GM12878 (cell line): ENCODE results near the gene FBXL17. TPM values are rescaled to one million over a fixed set of nuclear protein-coding genes. Genes with fewer than 3 reads are reported as not detected.

ENCODE experiments used
- ATAC-seq: fragments of 200-7000 bp; cut with Tn5 transposase; 3 replicates; pipeline ENCODE4 v1.9.1; 2020; ENCODE audit warnings: mild to moderate bottlenecking, moderate library complexity
- Bru-seq: library from RNA; stranded (reverse); fragments of 400-500 nt; gene quantifications from one replicate; lab custom pipeline; 2021; lab: Mats Ljungman, UMichigan
- BruChase-seq, 2 experiments: library from RNA; stranded (reverse); fragments of 400-500 nt; gene quantifications; one replicate each; lab custom pipeline; 2021; lab: Mats Ljungman, UMichigan
- BruUV-seq: library from RNA; stranded (reverse); fragments of 400-500 nt; replicated peaks from 2 replicates; lab custom pipeline; 2021; lab: Mats Ljungman, UMichigan
- CTCF ChIA-PET: fragments of 300-600 bp; sonication (Branson Sonifier 250); formaldehyde crosslinking; extraction: SDS; loops from one replicate; lab custom pipeline; 2021; ENCODE audit warnings: inconsistent platforms; lab: Yijun Ruan, JAX
- POLR2A ChIA-PET: fragments of 350-600 bp; formaldehyde crosslinking; extraction: SDS; loops from one replicate; lab custom pipeline; 2021; ENCODE audit warnings: inconsistent platforms; lab: Charles Lee
- RAD21 ChIA-PET: fragments of 300-600 bp; sonication (Branson Sonifier 250); formaldehyde crosslinking; loops from one replicate; lab custom pipeline; 2023; ENCODE audit warnings: antibody characterized with exemption; ENCODE audit not compliant: unreplicated experiment; lab: Charles Lee
- SMC1A ChIA-PET: fragments of 300-600 bp; sonication (Branson Sonifier 250); formaldehyde crosslinking; loops from one replicate; lab custom pipeline; 2023; ENCODE audit not compliant: unreplicated experiment, uncharacterized antibody; lab: Charles Lee
- DNase-seq: peaks from one replicate; pipeline ENCODE4 v3.0.0-alpha.2; 2011; ENCODE audit warnings: low read depth, low spot score
- FAIRE-seq: peaks from 3 replicates; lab custom pipeline; 2011; peaks lifted over from hg19 to GRCh38; lab: Jason Lieb, UNC
- H2AFZ ChIP-seq: 2 replicates; pipeline ENCODE4 v1.6.0; 2011; ENCODE audit warnings: low read depth, low read length, control low read depth; ENCODE audit not compliant: control insufficient read depth
- H3K27ac ChIP-seq: 2 replicates; pipeline ENCODE4 v1.5.1; 2011; ENCODE audit warnings: control low read depth; ENCODE audit not compliant: control insufficient read depth, insufficient read depth
- H3K27me3 ChIP-seq, 2 experiments: replicated peaks in 1 of 2; 2 replicates each; pipeline versions ENCODE4 v1.6.0 to v1.6.1; 2011; ENCODE audit warnings: low read length in 1 of 2; ENCODE audit not compliant: control insufficient read depth in 2 of 2, insufficient read depth in 2 of 2
- H3K36me3 ChIP-seq, 2 experiments: 2 replicates each; pipeline ENCODE4 v1.5.1; 2011; ENCODE audit warnings: low read length in 1 of 2; ENCODE audit not compliant: control insufficient read depth in 2 of 2, insufficient read depth in 2 of 2
- H3K4me1 ChIP-seq: 2 replicates; pipeline ENCODE4 v1.6.1; 2011; ENCODE audit warnings: mild to moderate bottlenecking, low read length, moderate library complexity, mixed read lengths; ENCODE audit not compliant: control insufficient read depth, insufficient read depth
- H3K4me2 ChIP-seq: 2 replicates; pipeline ENCODE4 v1.6.0; 2011; ENCODE audit warnings: control low read depth; ENCODE audit not compliant: control insufficient read depth, insufficient read depth
- H3K4me3 ChIP-seq: fragments of 200-600 bp; sonication (generic); 2 replicates; pipeline ENCODE4 v1.5.1; 2016
- H3K79me2 ChIP-seq: 2 replicates; pipeline ENCODE4 v1.6.0; 2011; ENCODE audit warnings: low read length; ENCODE audit not compliant: control insufficient read depth, insufficient read depth
- H3K9ac ChIP-seq: 2 replicates; pipeline ENCODE4 v1.8.0; 2011; ENCODE audit warnings: low read length, control low read depth, mixed read lengths; ENCODE audit not compliant: control insufficient read depth, insufficient read depth
- H3K9me3 ChIP-seq: replicated peaks from 3 replicates; pipeline ENCODE4 v1.5.1; 2011; ENCODE audit warnings: mild to moderate bottlenecking, low read length; ENCODE audit not compliant: control insufficient read depth, insufficient read depth
- H4K20me1 ChIP-seq: 2 replicates; pipeline ENCODE4 v1.6.0; 2011; ENCODE audit not compliant: control insufficient read depth, insufficient read depth
- BACH1 ChIP-seq: fragments of 450-650 bp; IDR thresholded peaks from 2 replicates; pipeline ENCODE4 v1.6.1; 2017; ENCODE audit warnings: mild to moderate bottlenecking, borderline replicate concordance
- CBX3 ChIP-seq: fragments of 200-600 bp; sonication (generic); IDR thresholded peaks from 2 replicates; pipeline ENCODE4 v1.6.1; 2016; ENCODE audit warnings: low read depth, borderline replicate concordance
- CEBPB ChIP-seq, 2 experiments: fragments of 150-350 bp in 1 of 2; IDR thresholded peaks; 2 replicates each; pipeline ENCODE4 v1.6.1; 2012 to 2014; ENCODE audit warnings: low read depth in 2 of 2, low read length in 2 of 2, borderline replicate concordance in 1 of 2, inconsistent platforms in 1 of 2
- CREM ChIP-seq: IDR thresholded peaks from 2 replicates; pipeline ENCODE4 v1.6.1; 2014; ENCODE audit warnings: antibody characterized with exemption, low read depth
- ESRRA ChIP-seq: IDR thresholded peaks from 2 replicates; pipeline ENCODE4 v1.6.1; 2012; ENCODE audit warnings: mild to moderate bottlenecking, low read length, improper control_type of control experiment
- HCFC1 ChIP-seq: fragments of 150-350 bp; IDR thresholded peaks from 2 replicates; pipeline ENCODE4 v1.6.1; 2014; ENCODE audit warnings: low read length
- HDAC2 ChIP-seq: fragments of 200-600 bp; sonication (generic); IDR thresholded peaks from 2 replicates; pipeline ENCODE4 v1.6.1; 2017
- HDAC6 ChIP-seq: fragments of 200-600 bp; sonication (generic); IDR thresholded peaks from one replicate; pipeline ENCODE4 v1.8.0; 2017; ENCODE audit warnings: antibody characterized with exemption; ENCODE audit not compliant: unreplicated experiment
- IRF4 ChIP-seq: IDR thresholded peaks from 2 replicates; pipeline ENCODE4 v1.6.1; 2011; ENCODE audit warnings: low read depth, low read length
- POLR2A ChIP-seq: IDR thresholded peaks from 2 replicates; pipeline ENCODE4 v1.6.1; 2011; ENCODE audit warnings: low read depth, mild to moderate bottlenecking, low read length
- RAD21 ChIP-seq: IDR thresholded peaks from 2 replicates; pipeline ENCODE4 v1.6.1; 2011; ENCODE audit warnings: mild to moderate bottlenecking, low read depth, low read length, moderate library complexity; ENCODE audit not compliant: insufficient read depth
- RBBP5 ChIP-seq: fragments of 200-600 bp; sonication (generic); conservative IDR thresholded peaks from 2 replicates; pipeline ENCODE4 v1.6.1; 2016
- RUNX3 ChIP-seq: IDR thresholded peaks from 2 replicates; pipeline ENCODE4 v1.6.1; 2012; ENCODE audit warnings: low read length, inconsistent platforms
- SIN3A ChIP-seq: IDR thresholded peaks from 2 replicates; pipeline ENCODE4 v1.6.1; 2012; ENCODE audit warnings: low read depth, low read length, improper control_type of control experiment
- SMC3 ChIP-seq: IDR thresholded peaks from 2 replicates; pipeline ENCODE4 v1.6.1; 2011; ENCODE audit warnings: low read length, improper control_type of control experiment, borderline replicate concordance
- TCF7 ChIP-seq: IDR thresholded peaks from 2 replicates; pipeline ENCODE4 v1.6.1; 2014; ENCODE audit warnings: antibody characterized with exemption, borderline replicate concordance
- ZNF217 ChIP-seq: fragments of 450-650 bp; IDR thresholded peaks from 2 replicates; pipeline ENCODE4 v1.6.1; 2017; ENCODE audit warnings: antibody characterized with exemption, mild to moderate bottlenecking
- ZNF24 ChIP-seq: fragments of 450-650 bp; IDR thresholded peaks from 2 replicates; pipeline ENCODE4 v1.6.1; 2017; ENCODE audit warnings: antibody characterized with exemption, mild to moderate bottlenecking
- ZSCAN29 ChIP-seq: fragments of 450-650 bp; IDR thresholded peaks from 2 replicates; pipeline ENCODE4 v1.6.1; 2017; ENCODE audit warnings: mild to moderate bottlenecking, moderate library complexity
- WGBS: methylation state at CpG from one replicate; pipeline ENCODE4 v1.1.6; 2016; ENCODE audit warnings: low lambda C conversion rate; ENCODE audit not compliant: insufficient replicate concordance, insufficient coverage; ENCODE audit errors: missing lambda C conversion rate; 5-methylcytosine and 5-hydroxymethylcytosine counted together
- in situ Hi-C: fragments of 300-500 bp; cut with MboI; formaldehyde crosslinking; loops from 9 replicates; pipeline ENCODE4 v1.14.3; 2018; ENCODE audit warnings: mixed read lengths
- intact Hi-C: fragments of 100-400 bp; cut with micrococcal nuclease; formaldehyde crosslinking; loops from one replicate; pipeline ENCODE4 v1.14.2; 2022; ENCODE audit not compliant: unreplicated experiment
- long read RNA-seq, 2 experiments: library from polyadenylated mRNA; unstranded; transcript quantifications; one replicate each; pipeline ENCODE4 v2.0.0, GENCODE V29; 2019 to 2020
- polyA minus RNA-seq, 3 experiments: library from RNA; depleted of rRNA, polyadenylated mRNA; stranded (reverse); fragments of >200 nt; gene quantifications; 2 replicates each; pipeline ENCODE4 v1.2.3, GENCODE V29; 2011
- polyA plus RNA-seq, 11 experiments: library from polyadenylated mRNA; depleted of rRNA in 4 of 11; unstranded in 6 of 11; stranded (reverse) in 5 of 11; fragments of >200 nt; fragmentation: Nextera tagmentation in 4 of 11; fragmentation: Illumina TruSeq in 1 of 11; extraction: Ambion mirVana in 4 of 11; extraction: Trizol in 1 of 11; gene quantifications; 1 replicate in 1 of 11; 2 replicates in 10 of 11; pipeline versions ENCODE4 v1.2.1 to v1.2.3, GENCODE V29; 2011 to 2016; ENCODE audit warnings: inconsistent platforms in 2 of 11, missing spikeins in 2 of 11, low read depth in 1 of 11
- total RNA-seq, 4 experiments: library from RNA; depleted of rRNA in 3 of 4; stranded (reverse); fragments of >200 nt in 3 of 4; fragmentation: Illumina TruSeq in 1 of 4; extraction: Trizol in 1 of 4; gene quantifications; 2 replicates each; pipeline versions ENCODE4 v1.2.1 to v1.2.3, GENCODE V29; 2013 to 2021
- TF ChIP-seq, protein P1 (sequence below): fragments of 450-650 bp; IDR thresholded peaks from 2 replicates; pipeline ENCODE4 v1.6.1; 2017; ENCODE audit warnings: low read depth, mild to moderate bottlenecking, moderate library complexity

The FBXL17 gene
- 39.5 and 42.4 TPM in 2 replicates for total RNA-seq (2013; cell fraction: nucleolus; rRNA removed)
- total RNA-seq (2014; rRNA removed): 3.8 and 7.3 TPM in 2 replicates
- 7.2 and 7.5 TPM in 2 replicates for total RNA-seq (2014; rRNA removed; fragmentation: Illumina TruSeq; extraction: Trizol)
- 8.4 and 9.0 TPM in 2 replicates for total RNA-seq (2021)
- 3.1 TPM for polyA plus RNA-seq (2011; ENCODE audit: low read depth)
- 6.3 and 8.1 TPM in 2 replicates for polyA plus RNA-seq (2011; rRNA removed)
- polyA plus RNA-seq (2011; cell fraction: cytosol; rRNA removed): 2.7 and 3.3 TPM in 2 replicates
- 6.8 and 7.3 TPM in 2 replicates for polyA plus RNA-seq (2011; cell fraction: nucleus; rRNA removed)
- polyA plus RNA-seq (2012): 5.6 TPM in 2 replicates
- polyA plus RNA-seq (2014; fragmentation: Illumina TruSeq; extraction: Trizol): 4.8 and 6.8 TPM in 2 replicates
- 1 to 10 TPM in 1 of 2 experiments, under 1 TPM in 1; 0.88 to 2.1 TPM for polyA plus RNA-seq (2014; fragmentation: Nextera tagmentation; extraction: Ambion mirVana)
- 2.4 and 4.1 TPM in 2 replicates for polyA plus RNA-seq (2014; rRNA removed)
- 1 to 10 TPM; 1.4 to 2.3 TPM for polyA plus RNA-seq (2016; fragmentation: Nextera tagmentation; extraction: Ambion mirVana)
- 16.1 and 23.0 TPM in 2 replicates for polyA minus RNA-seq (2011; rRNA and poly(A)+ RNA removed)
- 4.5 and 8.5 TPM in 2 replicates for polyA minus RNA-seq (2011; cell fraction: cytosol; rRNA and poly(A)+ RNA removed)
- polyA minus RNA-seq (2011; cell fraction: nucleus; rRNA and poly(A)+ RNA removed): 43.4 and 79.5 TPM in 2 replicates
- percentile 60 among the genes with signal in this experiment for Bru-seq, nascent RNA
- BruChase-seq, experiment 1, labeled RNA remaining after a 6-hour chase: percentile 64 among the genes with signal in this experiment
- BruChase-seq, experiment 2, labeled RNA remaining after a 2-hour chase: percentile 66 among the genes with signal in this experiment
- long read RNA-seq, experiment 1: 0 reads
- long read RNA-seq, experiment 2, partial matches to known transcripts: 0 of 12 reads
- long read RNA-seq, experiment 2, other reads (novel, unspliced or antisense): 12 of 12 reads

DNA sequence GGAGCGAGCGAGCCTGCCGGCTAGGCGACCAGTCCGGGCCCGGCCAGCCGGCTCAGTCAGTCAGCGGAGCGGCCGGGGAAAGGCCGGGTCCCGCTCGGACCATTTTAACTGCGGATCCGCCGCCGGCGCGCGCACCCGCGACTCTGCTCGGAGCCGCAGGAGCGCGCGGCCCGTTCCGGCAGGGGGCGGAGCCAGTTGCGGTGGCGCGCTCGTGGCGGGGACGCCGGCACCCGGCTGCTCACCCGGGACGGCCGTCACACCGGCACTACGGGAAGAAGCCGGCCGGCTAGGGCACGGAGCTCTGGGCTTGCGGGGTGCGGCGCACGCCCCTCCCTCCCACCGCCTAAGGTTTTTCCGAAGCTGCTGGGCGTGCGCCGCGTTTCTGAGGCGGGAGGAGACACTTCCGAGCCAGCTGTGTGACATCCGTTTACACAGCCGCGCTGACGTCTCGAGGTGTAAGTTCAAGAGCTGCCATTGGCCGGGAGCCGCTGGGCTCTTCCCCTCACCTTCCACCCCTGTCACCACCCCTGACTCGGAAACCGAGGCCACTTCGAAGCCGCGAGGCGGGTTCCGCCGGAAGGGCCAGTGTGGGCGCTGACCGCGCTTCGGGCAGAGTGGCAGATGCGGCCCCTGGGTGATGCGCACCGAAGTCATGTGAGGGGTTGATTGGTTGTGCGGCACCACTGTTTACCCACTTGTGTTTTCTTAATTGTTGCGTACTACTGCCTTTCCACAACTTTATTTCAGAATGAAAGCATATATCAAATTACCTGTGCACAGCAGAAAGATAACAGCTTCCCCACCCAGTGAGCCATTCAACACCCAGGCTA lies at the start of gene FBXL17:
Gene FBXL17, minus strand, starts transcription at position 145 of the 830 bp plus-strand sequence.
- H3K4me3 ChIP-seq: peak within 1 kb of the TSS; percentile 76
- BruUV-seq: no TSS peak
- H3K27ac ChIP-seq: peak within 1 kb of the TSS; percentile 94
- intact Hi-C loops (loop anchor here (5.0 to 10.0 kb wide), 3 partner anchors 140 to 1313 kb away; no protein-coding TSS in a partner anchor), in situ Hi-C loops (no loop called here)
- CTCF ChIA-PET: interaction anchor here (1.0 to 2.4 kb wide), 4 partner anchors 8 to 572 kb away, joined by 3 to 8 read pairs (median 4); no protein-coding TSS in a partner anchor
- H2AFZ ChIP-seq: peak within 1 kb of the TSS; percentile 91
- peaks cover 26% of the 10 kb centered on the region for H3K79me2 ChIP-seq
- FAIRE-seq (peak; percentile 65), DNase-seq (peak; percentile 73), ATAC-seq (peak; percentile 82)
- POLR2A ChIA-PET: interaction anchor here (0.6 to 1.2 kb wide), 4 partner anchors 12 to 1307 kb away, joined by 3 to 8 read pairs (median 5); no protein-coding TSS in a partner anchor
- H3K9ac ChIP-seq: peak within 1 kb of the TSS; percentile 94
- no peaks in the 10 kb centered on the region; the same call in 2 of the 3 replicates for H3K9me3 ChIP-seq
- SMC1A ChIA-PET: interaction anchor here (0.9 to 1.6 kb wide), 6 partner anchors 10 to 139 kb away, joined by 3 to 8 read pairs (median 4); no protein-coding TSS in a partner anchor
- 0 out of 2 replicates have a peak, but pooled peaks cover 2% of the 10 kb centered on the region for H3K4me1 ChIP-seq
- no peaks in the 10 kb centered on the region for H4K20me1 ChIP-seq
- H3K4me2 ChIP-seq: peak within 1 kb of the TSS; percentile 96
- H3K36me3 ChIP-seq: no peaks in the 10 kb centered on the region
- no peaks in the 10 kb centered on the region for H3K27me3 ChIP-seq
- under 1% methylated on average over 76 of the region's 82 CpGs for WGBS
- RAD21 ChIA-PET: interaction anchor here (1.2 to 1.7 kb wide), 2 partner anchors 16 to 122 kb away, joined by 3 to 11 read pairs; no protein-coding TSS in a partner anchor
- TF ChIP-seq IRF4 (peak; percentile 41; the same call in 1 of the 2 replicates), POLR2A (peak; percentile 91), ZNF24 (no peak), ZNF217 (no peak; the same call in 1 of the 2 replicates), HDAC2 (no peak), TCF7 (peak; percentile 36; the same call in 1 of the 2 replicates), SIN3A (no peak), CREM (peak; percentile 90), CBX3 (no peak), RBBP5 (0 out of 2 replicates have a peak, but pooled peaks have one; percentile 18), RUNX3 (peak; percentile 86), HCFC1 (peak; percentile 55), RAD21 (no peak), ESRRA (no peak), ZSCAN29 (no peak; the same call in 1 of the 2 replicates), BACH1 (peak; percentile 82), SMC3 (no peak), CEBPB (IDR thresholded peaks at IDR 0.05; ENCODE audit: borderline replicate concordance in 1 of 2, low read depth in 2 of 2, low read length in 2 of 2) (0 out of 4 replicates have a peak, but pooled peaks of 1 of the 2 experiments have one; percentile 12), HDAC6 (peak; percentile 7)
- TF ChIP-seq, protein P1, sequence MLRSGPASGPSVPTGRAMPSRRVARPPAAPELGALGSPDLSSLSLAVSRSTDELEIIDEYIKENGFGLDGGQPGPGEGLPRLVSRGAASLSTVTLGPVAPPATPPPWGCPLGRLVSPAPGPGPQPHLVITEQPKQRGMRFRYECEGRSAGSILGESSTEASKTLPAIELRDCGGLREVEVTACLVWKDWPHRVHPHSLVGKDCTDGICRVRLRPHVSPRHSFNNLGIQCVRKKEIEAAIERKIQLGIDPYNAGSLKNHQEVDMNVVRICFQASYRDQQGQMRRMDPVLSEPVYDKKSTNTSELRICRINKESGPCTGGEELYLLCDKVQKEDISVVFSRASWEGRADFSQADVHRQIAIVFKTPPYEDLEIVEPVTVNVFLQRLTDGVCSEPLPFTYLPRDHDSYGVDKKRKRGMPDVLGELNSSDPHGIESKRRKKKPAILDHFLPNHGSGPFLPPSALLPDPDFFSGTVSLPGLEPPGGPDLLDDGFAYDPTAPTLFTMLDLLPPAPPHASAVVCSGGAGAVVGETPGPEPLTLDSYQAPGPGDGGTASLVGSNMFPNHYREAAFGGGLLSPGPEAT: no peak; the same call in 1 of the 2 replicates
